Measurements from ENCODE around the gene TRPM2.

TRPM2 gene

GRCh38 chr21:44445145-44445812, 91.9 kb downstream of the TRPM2 start:
- no peak for TF ChIP-seq CTCF (IDR thresholded peaks at IDR 0.05)
- peaks cover 18% of the 10 kb centered on the region for H3K4me1 Mint-ChIP-seq
- peaks cover 11% of the 10 kb centered on the region for H3K27me3 Mint-ChIP-seq (ENCODE audit: low read depth, poor library complexity)
- H3K9me3 Mint-ChIP-seq, result no peaks in the 10 kb centered on the region
- no peak for DNase-seq
- H3K4me3 Mint-ChIP-seq, result no peak overlapping the region
- H3K27ac Mint-ChIP-seq, result no peak overlapping the region
- no peaks in the 10 kb centered on the region for H3K36me3 Mint-ChIP-seq (ENCODE audit: low read depth)

- Mint-ChIP-seq H3K36me3 (ENCODE audit: low read depth) (no peaks in the 10 kb centered on the region), H3K4me1 (peaks cover 16% of the 10 kb centered on the region), H3K27ac (no peak overlapping the region), H3K9me3 (peaks cover 22% of the 10 kb centered on the region), H3K27me3 (ENCODE audit: low read depth, poor library complexity) (peaks cover 39% of the 10 kb centered on the region), H3K4me3 (no peak overlapping the region)
- peak; percentile 25 for DNase-seq
- no peak for TF ChIP-seq CTCF (IDR thresholded peaks at IDR 0.05)
These were observed 95.3 kb downstream of the TRPM2 start for GRCh38 chr21:44448651-44449131.

- DNase-seq, result peak; percentile 6
- Mint-ChIP-seq H3K36me3 (ENCODE audit: low read depth) (no peaks in the 10 kb centered on the region), H3K9me3 (peaks cover 33% of the 10 kb centered on the region), H3K4me1 (peaks cover 16% of the 10 kb centered on the region), H3K27ac (no peak overlapping the region), H3K4me3 (no peak overlapping the region), H3K27me3 (ENCODE audit: low read depth, poor library complexity) (peaks cover 48% of the 10 kb centered on the region)
- TF ChIP-seq CTCF (IDR thresholded peaks at IDR 0.05), result no peak
These were observed 96.3 kb downstream of the TRPM2 start for GRCh38 chr21:44449473-44450363.

GRCh38 chr21:44450402-44450801, 97.0 kb downstream of the TRPM2 start:
- Mint-ChIP-seq H3K4me3 (no peak overlapping the region), H3K4me1 (peaks cover 16% of the 10 kb centered on the region), H3K27ac (no peak overlapping the region), H3K9me3 (peaks cover 33% of the 10 kb centered on the region), H3K27me3 (ENCODE audit: low read depth, poor library complexity) (peaks cover 52% of the 10 kb centered on the region), H3K36me3 (ENCODE audit: low read depth) (no peaks in the 10 kb centered on the region)
- DNase-seq, result no peak
- no peak for TF ChIP-seq CTCF (IDR thresholded peaks at IDR 0.05)

- Mint-ChIP-seq H3K36me3 (ENCODE audit: low read depth) (no peaks in the 10 kb centered on the region), H3K9me3 (peaks cover 33% of the 10 kb centered on the region), H3K4me3 (no peak overlapping the region), H3K27me3 (ENCODE audit: low read depth, poor library complexity) (peaks cover 52% of the 10 kb centered on the region), H3K27ac (no peak overlapping the region), H3K4me1 (peaks cover 16% of the 10 kb centered on the region)
- no peak for TF ChIP-seq CTCF (IDR thresholded peaks at IDR 0.05)
- no peak for DNase-seq
These were observed 97.6 kb downstream of the TRPM2 start for GRCh38 chr21:44450999-44451398.

All from nephron progenitor cell (in vitro differentiated cells).